Measurements from ENCODE around the gene IFT52.

GRCh38 chr20:43691928-43692524, 101.3 kb downstream of the IFT52 start:
- TF ChIP-seq, protein P1, sequence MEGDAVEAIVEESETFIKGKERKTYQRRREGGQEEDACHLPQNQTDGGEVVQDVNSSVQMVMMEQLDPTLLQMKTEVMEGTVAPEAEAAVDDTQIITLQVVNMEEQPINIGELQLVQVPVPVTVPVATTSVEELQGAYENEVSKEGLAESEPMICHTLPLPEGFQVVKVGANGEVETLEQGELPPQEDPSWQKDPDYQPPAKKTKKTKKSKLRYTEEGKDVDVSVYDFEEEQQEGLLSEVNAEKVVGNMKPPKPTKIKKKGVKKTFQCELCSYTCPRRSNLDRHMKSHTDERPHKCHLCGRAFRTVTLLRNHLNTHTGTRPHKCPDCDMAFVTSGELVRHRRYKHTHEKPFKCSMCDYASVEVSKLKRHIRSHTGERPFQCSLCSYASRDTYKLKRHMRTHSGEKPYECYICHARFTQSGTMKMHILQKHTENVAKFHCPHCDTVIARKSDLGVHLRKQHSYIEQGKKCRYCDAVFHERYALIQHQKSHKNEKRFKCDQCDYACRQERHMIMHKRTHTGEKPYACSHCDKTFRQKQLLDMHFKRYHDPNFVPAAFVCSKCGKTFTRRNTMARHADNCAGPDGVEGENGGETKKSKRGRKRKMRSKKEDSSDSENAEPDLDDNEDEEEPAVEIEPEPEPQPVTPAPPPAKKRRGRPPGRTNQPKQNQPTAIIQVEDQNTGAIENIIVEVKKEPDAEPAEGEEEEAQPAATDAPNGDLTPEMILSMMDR (conservative IDR thresholded peaks at IDR 0.05), result peak; percentile 85
- TF ChIP-seq EZH2 (IDR thresholded peaks at IDR 0.05; ENCODE audit: low read depth), result no peak

All from PC-9 (cell line).